HEK293 (cell line): ENCODE results near the gene CCDC28B.

Experiments
- EGR2 ChIP-seq: fragments of 450-650 bp; formaldehyde crosslinking; IDR thresholded peaks from 2 replicates; pipeline ENCODE4 v1.5.1; 2016; ENCODE audit warnings: low read depth, missing biosample characterization, missing genetic modification characterization
- IKZF3 ChIP-seq: fragments of 450-650 bp; IDR thresholded peaks from 2 replicates; pipeline ENCODE4 v1.5.0; 2018; ENCODE audit warnings: missing biosample characterization, mild to moderate bottlenecking, missing genetic modification characterization, moderate library complexity
- KLF16 ChIP-seq: fragments of 450-650 bp; formaldehyde crosslinking; IDR thresholded peaks from 2 replicates; pipeline ENCODE4 v1.5.1; 2017; ENCODE audit warnings: missing biosample characterization, missing genetic modification characterization
- SCRT1 ChIP-seq: fragments of 450-650 bp; formaldehyde crosslinking; IDR thresholded peaks from 2 replicates; pipeline ENCODE4 v1.5.1; 2016; ENCODE audit warnings: missing biosample characterization, missing genetic modification characterization, borderline replicate concordance
- SP7 ChIP-seq: fragments of 450-650 bp; formaldehyde crosslinking; IDR thresholded peaks from 2 replicates; pipeline ENCODE4 v1.5.1; 2016; ENCODE audit warnings: missing biosample characterization, missing genetic modification characterization
- TCF7L2 ChIP-seq: IDR thresholded peaks from 2 replicates; pipeline ENCODE4 v1.6.1; 2011; ENCODE audit warnings: low read depth, mild to moderate bottlenecking, inconsistent platforms, low read length, moderate library complexity, borderline replicate concordance
- ZBTB21 ChIP-seq: fragments of 450-650 bp; formaldehyde crosslinking; IDR thresholded peaks from 2 replicates; pipeline ENCODE4 v1.5.1; 2017; ENCODE audit warnings: missing biosample characterization, missing genetic modification characterization
- ZNF140 ChIP-seq: fragments of 450-650 bp; formaldehyde crosslinking; IDR thresholded peaks from 2 replicates; pipeline ENCODE4 v1.5.1; 2016; ENCODE audit warnings: missing biosample characterization, missing genetic modification characterization
- ZNF211 ChIP-seq: fragments of 450-650 bp; formaldehyde crosslinking; IDR thresholded peaks from 2 replicates; pipeline ENCODE4 v1.5.1; 2016; ENCODE audit warnings: low read depth, missing biosample characterization, missing genetic modification characterization
- ZNF214 ChIP-seq: fragments of 450-650 bp; formaldehyde crosslinking; IDR thresholded peaks from 2 replicates; pipeline ENCODE4 v1.5.1; 2017; ENCODE audit warnings: missing biosample characterization, mild to moderate bottlenecking, missing genetic modification characterization, borderline replicate concordance
- ZNF341 ChIP-seq: fragments of 450-650 bp; formaldehyde crosslinking; IDR thresholded peaks from 2 replicates; pipeline ENCODE4; 2016; ENCODE audit warnings: low read depth, missing biosample characterization, missing genetic modification characterization
- ZNF37A ChIP-seq: fragments of 450-650 bp; IDR thresholded peaks from 2 replicates; pipeline ENCODE4 v1.5.1; 2018; ENCODE audit warnings: missing biosample characterization, missing genetic modification characterization
- ZNF521 ChIP-seq: fragments of 450-650 bp; formaldehyde crosslinking; IDR thresholded peaks from 2 replicates; pipeline ENCODE4 v1.5.1; 2017; ENCODE audit warnings: missing biosample characterization, mild to moderate bottlenecking, missing genetic modification characterization
- ZNF571 ChIP-seq: fragments of 450-650 bp; formaldehyde crosslinking; IDR thresholded peaks from 2 replicates; pipeline ENCODE4 v1.5.0; 2017; ENCODE audit warnings: missing biosample characterization, missing genetic modification characterization
- ZNF596 ChIP-seq: fragments of 450-650 bp; IDR thresholded peaks from 2 replicates; pipeline ENCODE4 v1.5.0; 2018; ENCODE audit warnings: missing biosample characterization, mild to moderate bottlenecking, missing genetic modification characterization, moderate library complexity
- ZNF610 ChIP-seq: fragments of 450-650 bp; formaldehyde crosslinking; IDR thresholded peaks from 2 replicates; pipeline ENCODE4 v1.5.1; 2016; ENCODE audit warnings: missing biosample characterization, missing genetic modification characterization, borderline replicate concordance
- ZNF664 ChIP-seq: fragments of 450-650 bp; formaldehyde crosslinking; IDR thresholded peaks from 2 replicates; pipeline ENCODE4 v1.5.1; 2016; ENCODE audit warnings: missing biosample characterization, missing genetic modification characterization
- ZNF76 ChIP-seq: fragments of 450-650 bp; formaldehyde crosslinking; IDR thresholded peaks from 2 replicates; pipeline ENCODE4; 2016; ENCODE audit warnings: low read depth, missing biosample characterization, missing genetic modification characterization, borderline replicate concordance
- ZNF768 ChIP-seq: fragments of 450-650 bp; formaldehyde crosslinking; IDR thresholded peaks from 2 replicates; pipeline ENCODE4 v1.5.1; 2018; ENCODE audit warnings: missing biosample characterization, mild to moderate bottlenecking, missing genetic modification characterization
- ZNF777 ChIP-seq: fragments of 450-650 bp; formaldehyde crosslinking; IDR thresholded peaks from 2 replicates; pipeline ENCODE4 v1.5.1; 2017; ENCODE audit warnings: missing biosample characterization, missing genetic modification characterization, borderline replicate concordance
- ZNF791 ChIP-seq: fragments of 450-650 bp; formaldehyde crosslinking; IDR thresholded peaks from 2 replicates; pipeline ENCODE4 v1.5.1; 2016; ENCODE audit warnings: missing biosample characterization, missing genetic modification characterization
- ZXDB ChIP-seq: fragments of 450-650 bp; formaldehyde crosslinking; IDR thresholded peaks from 2 replicates; pipeline ENCODE4 v1.5.1; 2016; ENCODE audit warnings: missing biosample characterization, missing genetic modification characterization
- TF ChIP-seq, protein P1 (sequence below): fragments of 450-650 bp; formaldehyde crosslinking; IDR thresholded peaks from 2 replicates; pipeline ENCODE4 v1.5.1; 2016; ENCODE audit warnings: missing biosample characterization, missing genetic modification characterization
- TF ChIP-seq, protein P2 (sequence below): fragments of 450-650 bp; formaldehyde crosslinking; IDR thresholded peaks from 2 replicates; pipeline ENCODE4 v1.5.1; 2016; ENCODE audit warnings: missing biosample characterization, missing genetic modification characterization, low read depth
- TF ChIP-seq, protein P3 (sequence below): fragments of 450-650 bp; formaldehyde crosslinking; IDR thresholded peaks from 2 replicates; pipeline ENCODE4 v1.5.1; 2016; ENCODE audit warnings: missing biosample characterization, missing genetic modification characterization
- TF ChIP-seq, protein P4 (sequence below): fragments of 450-650 bp; formaldehyde crosslinking; IDR thresholded peaks from 2 replicates; pipeline ENCODE4 v1.5.1; 2016; ENCODE audit warnings: missing biosample characterization, missing genetic modification characterization
- TF ChIP-seq, protein P5 (sequence below): fragments of 450-650 bp; formaldehyde crosslinking; IDR thresholded peaks from 2 replicates; pipeline ENCODE4 v1.5.1; 2016; ENCODE audit warnings: missing biosample characterization, missing genetic modification characterization
- TF ChIP-seq, protein P6 (sequence below): fragments of 450-650 bp; formaldehyde crosslinking; IDR thresholded peaks from 2 replicates; pipeline ENCODE4 v1.5.1; 2016; ENCODE audit warnings: missing biosample characterization, missing genetic modification characterization

CCDC28B gene

DNA sequence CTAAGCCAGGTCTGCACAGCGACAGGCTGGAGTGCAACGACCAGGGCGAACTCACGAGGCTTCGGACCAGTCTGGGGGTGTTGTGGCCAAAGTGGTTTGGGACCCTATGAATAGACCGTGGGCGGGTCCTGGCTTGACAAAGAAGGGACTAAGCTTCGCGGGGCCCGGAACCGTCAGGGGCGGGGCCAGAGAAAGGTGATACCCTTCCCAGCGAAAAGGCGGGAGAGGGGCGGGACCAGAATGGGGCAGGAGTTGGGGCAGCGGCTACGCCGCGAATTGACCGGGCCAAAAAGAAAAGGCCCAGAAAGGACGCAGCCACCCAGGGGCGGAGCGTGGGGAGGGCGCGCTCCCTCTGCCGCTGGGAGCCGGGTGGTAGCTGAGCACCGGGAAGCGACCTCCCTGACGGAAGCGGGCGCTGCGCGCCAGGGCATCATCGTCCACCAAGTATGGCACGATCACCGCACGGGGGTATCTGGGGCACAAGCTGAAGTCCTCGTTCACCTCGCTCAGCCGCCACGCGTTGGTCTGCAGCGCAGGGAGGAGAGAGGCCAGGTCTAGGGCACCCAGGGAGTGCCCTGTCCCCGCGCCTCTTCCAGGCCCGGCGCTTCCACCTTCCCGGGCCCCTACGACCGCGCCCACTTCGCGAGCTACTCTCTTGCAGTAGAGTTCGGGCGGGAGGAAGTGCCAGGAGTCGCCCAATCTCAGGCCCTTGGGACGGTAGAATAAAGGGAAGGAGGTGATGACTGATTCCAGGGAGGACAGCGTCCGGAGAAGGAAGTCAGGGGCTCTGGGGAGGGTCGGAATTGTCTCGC lies 40.0 kb downstream of the CCDC28B start (continued):
- no peak for TF ChIP-seq ZNF768 (tag by site-specific recombination)
- TF ChIP-seq SP7 (tag by site-specific recombination): no peak
- peak; percentile 20; the same call in 1 of the 2 replicates for TF ChIP-seq ZNF341 (tag by site-specific recombination)
- TF ChIP-seq, protein P1, sequence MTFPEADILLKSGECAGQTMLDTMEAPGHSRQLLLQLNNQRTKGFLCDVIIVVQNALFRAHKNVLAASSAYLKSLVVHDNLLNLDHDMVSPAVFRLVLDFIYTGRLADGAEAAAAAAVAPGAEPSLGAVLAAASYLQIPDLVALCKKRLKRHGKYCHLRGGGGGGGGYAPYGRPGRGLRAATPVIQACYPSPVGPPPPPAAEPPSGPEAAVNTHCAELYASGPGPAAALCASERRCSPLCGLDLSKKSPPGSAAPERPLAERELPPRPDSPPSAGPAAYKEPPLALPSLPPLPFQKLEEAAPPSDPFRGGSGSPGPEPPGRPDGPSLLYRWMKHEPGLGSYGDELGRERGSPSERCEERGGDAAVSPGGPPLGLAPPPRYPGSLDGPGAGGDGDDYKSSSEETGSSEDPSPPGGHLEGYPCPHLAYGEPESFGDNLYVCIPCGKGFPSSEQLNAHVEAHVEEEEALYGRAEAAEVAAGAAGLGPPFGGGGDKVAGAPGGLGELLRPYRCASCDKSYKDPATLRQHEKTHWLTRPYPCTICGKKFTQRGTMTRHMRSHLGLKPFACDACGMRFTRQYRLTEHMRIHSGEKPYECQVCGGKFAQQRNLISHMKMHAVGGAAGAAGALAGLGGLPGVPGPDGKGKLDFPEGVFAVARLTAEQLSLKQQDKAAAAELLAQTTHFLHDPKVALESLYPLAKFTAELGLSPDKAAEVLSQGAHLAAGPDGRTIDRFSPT (tag by site-specific recombination): peak; percentile 41; the same call in 1 of the 2 replicates
- TF ChIP-seq, protein P2, sequence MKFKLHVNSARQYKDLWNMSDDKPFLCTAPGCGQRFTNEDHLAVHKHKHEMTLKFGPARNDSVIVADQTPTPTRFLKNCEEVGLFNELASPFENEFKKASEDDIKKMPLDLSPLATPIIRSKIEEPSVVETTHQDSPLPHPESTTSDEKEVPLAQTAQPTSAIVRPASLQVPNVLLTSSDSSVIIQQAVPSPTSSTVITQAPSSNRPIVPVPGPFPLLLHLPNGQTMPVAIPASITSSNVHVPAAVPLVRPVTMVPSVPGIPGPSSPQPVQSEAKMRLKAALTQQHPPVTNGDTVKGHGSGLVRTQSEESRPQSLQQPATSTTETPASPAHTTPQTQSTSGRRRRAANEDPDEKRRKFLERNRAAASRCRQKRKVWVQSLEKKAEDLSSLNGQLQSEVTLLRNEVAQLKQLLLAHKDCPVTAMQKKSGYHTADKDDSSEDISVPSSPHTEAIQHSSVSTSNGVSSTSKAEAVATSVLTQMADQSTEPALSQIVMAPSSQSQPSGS (tag by site-specific recombination): no peak
- no peak for TF ChIP-seq ZNF76 (tag by site-specific recombination)
- no peak for TF ChIP-seq ZNF571 (tag by site-specific recombination)
- no peak; the same call in 1 of the 2 replicates for TF ChIP-seq ZNF596
- TF ChIP-seq ZNF791 (tag by site-specific recombination): no peak
- TF ChIP-seq ZNF211 (tag by site-specific recombination): no peak
- TF ChIP-seq TCF7L2: no peak
- TF ChIP-seq ZNF777 (tag by site-specific recombination): no peak
- TF ChIP-seq IKZF3 (tag by site-specific recombination): no peak
- TF ChIP-seq, protein P3, sequence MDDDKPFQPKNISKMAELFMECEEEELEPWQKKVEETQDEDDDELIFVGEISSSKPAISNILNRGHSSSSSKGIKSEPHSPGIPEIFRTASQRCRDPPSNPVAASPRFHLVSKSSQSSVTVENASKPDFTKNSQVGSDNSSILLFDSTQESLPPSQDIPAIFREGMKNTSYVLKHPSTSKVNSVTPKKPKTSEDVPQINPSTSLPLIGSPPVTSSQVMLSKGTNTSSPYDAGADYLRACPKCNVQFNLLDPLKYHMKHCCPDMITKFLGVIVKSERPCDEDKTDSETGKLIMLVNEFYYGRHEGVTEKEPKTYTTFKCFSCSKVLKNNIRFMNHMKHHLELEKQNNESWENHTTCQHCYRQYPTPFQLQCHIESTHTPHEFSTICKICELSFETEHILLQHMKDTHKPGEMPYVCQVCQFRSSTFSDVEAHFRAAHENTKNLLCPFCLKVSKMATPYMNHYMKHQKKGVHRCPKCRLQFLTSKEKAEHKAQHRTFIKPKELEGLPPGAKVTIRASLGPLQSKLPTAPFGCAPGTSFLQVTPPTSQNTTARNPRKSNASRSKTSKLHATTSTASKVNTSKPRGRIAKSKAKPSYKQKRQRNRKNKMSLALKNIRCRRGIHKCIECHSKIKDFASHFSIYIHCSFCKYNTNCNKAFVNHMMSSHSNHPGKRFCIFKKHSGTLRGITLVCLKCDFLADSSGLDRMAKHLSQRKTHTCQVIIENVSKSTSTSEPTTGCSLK: no peak
- TF ChIP-seq ZNF37A (tag by site-specific recombination): no peak
- TF ChIP-seq, protein P4, sequence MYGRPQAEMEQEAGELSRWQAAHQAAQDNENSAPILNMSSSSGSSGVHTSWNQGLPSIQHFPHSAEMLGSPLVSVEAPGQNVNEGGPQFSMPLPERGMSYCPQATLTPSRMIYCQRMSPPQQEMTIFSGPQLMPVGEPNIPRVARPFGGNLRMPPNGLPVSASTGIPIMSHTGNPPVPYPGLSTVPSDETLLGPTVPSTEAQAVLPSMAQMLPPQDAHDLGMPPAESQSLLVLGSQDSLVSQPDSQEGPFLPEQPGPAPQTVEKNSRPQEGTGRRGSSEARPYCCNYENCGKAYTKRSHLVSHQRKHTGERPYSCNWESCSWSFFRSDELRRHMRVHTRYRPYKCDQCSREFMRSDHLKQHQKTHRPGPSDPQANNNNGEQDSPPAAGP: 0 out of 2 replicates have a peak, but pooled peaks have one; percentile 11
- no peak for TF ChIP-seq SCRT1 (tag by site-specific recombination)
- no peak for TF ChIP-seq ZNF521 (tag by site-specific recombination)
- no peak for TF ChIP-seq ZNF664 (tag by site-specific recombination)
- TF ChIP-seq ZNF610 (tag by site-specific recombination): no peak
- TF ChIP-seq KLF16 (tag by site-specific recombination): no peak
- TF ChIP-seq ZNF140 (tag by site-specific recombination): peak; percentile 30; the same call in 1 of the 2 replicates
- no peak for TF ChIP-seq ZNF214
- TF ChIP-seq ZXDB (tag by site-specific recombination): 0 out of 2 replicates have a peak, but pooled peaks have one; percentile 25
- TF ChIP-seq, protein P5, sequence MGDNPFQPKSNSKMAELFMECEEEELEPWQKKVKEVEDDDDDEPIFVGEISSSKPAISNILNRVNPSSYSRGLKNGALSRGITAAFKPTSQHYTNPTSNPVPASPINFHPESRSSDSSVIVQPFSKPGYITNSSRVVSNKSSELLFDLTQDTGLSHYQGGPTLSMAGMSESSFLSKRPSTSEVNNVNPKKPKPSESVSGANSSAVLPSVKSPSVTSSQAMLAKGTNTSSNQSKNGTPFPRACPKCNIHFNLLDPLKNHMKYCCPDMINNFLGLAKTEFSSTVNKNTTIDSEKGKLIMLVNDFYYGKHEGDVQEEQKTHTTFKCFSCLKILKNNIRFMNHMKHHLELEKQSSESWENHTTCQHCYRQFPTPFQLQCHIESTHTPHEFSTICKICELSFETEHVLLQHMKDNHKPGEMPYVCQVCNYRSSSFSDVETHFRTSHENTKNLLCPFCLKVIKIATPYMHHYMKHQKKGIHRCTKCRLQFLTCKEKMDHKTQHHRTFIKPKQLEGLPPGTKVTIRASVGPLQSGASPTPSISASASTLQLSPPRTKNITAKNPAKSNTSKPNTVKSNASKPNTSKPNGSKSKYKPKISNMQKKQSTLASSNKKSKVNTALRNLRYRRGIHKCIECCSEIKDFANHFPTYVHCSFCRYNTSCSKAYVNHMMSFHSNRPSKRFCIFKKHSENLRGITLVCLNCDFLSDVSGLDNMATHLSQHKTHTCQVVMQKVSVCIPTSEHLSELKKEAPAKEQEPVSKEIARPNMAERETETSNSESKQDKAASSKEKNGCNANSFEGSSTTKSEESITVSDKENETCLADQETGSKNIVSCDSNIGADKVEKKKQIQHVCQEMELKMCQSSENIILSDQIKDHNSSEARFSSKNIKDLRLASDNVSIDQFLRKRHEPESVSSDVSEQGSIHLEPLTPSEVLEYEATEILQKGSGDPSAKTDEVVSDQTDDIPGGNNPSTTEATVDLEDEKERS (tag by site-specific recombination): no peak
- TF ChIP-seq ZBTB21 (tag by site-specific recombination): no peak
- TF ChIP-seq, protein P6, sequence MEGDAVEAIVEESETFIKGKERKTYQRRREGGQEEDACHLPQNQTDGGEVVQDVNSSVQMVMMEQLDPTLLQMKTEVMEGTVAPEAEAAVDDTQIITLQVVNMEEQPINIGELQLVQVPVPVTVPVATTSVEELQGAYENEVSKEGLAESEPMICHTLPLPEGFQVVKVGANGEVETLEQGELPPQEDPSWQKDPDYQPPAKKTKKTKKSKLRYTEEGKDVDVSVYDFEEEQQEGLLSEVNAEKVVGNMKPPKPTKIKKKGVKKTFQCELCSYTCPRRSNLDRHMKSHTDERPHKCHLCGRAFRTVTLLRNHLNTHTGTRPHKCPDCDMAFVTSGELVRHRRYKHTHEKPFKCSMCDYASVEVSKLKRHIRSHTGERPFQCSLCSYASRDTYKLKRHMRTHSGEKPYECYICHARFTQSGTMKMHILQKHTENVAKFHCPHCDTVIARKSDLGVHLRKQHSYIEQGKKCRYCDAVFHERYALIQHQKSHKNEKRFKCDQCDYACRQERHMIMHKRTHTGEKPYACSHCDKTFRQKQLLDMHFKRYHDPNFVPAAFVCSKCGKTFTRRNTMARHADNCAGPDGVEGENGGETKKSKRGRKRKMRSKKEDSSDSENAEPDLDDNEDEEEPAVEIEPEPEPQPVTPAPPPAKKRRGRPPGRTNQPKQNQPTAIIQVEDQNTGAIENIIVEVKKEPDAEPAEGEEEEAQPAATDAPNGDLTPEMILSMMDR (tag by site-specific recombination): peak; percentile 78
- TF ChIP-seq EGR2 (tag by site-specific recombination): no peak
